GM21786 (cell line): ENCODE measurements around the gene DOCK3.
A peak's percentile ranks its signal among the peaks of the same experiment; 100 is the strongest.
"Not testable (repeated sequence)": the region's sequence is repeated elsewhere in the genome, so short reads cannot be mapped to it uniquely, and the experiment has no call there.

Experiments
- ATAC-seq: cut with Tn5 transposase; IDR thresholded peaks from one replicate; pipeline ENCODE4 v1.9.1; 2021; ENCODE audit not compliant: unreplicated experiment

Gene DOCK3

DNA sequence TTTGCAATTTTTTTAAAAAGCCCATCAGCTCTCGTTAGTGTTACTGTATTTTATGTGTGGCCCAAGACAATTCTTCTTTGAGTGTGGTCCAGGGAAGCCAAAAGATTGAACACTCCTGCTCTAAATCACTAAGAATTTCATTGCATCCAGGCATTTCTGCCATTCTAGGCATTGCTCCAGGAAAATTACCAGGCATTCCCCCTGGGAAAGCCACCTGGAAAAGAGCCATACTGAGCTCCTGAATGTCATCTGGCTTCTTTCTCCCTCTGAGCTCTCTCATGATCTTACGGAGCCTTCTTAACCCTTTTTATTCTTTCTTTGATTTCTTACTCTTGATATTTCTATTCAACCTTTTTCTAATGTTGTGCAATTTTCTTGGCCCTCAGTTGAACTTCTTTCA lies 202.2 kb downstream of the DOCK3 start:
- no peak for ATAC-seq

DNA sequence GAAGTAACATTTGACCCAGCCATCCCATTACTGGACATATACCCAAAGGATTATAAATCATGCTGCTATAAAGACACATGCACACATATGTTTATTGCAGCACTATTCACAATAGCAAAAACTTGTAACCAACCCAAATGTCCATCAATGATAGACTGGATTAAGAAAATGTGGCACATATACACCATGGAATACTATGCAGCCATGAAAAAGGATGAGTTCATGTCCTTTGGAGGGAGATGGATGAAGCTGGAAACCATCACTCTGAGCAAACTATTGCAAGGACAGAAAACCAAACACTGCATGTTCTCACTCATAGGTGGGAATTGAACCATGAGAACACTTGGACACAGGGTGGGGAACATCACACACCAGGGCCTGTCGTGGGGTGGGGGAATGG lies 208.0 kb downstream of the DOCK3 start:
- ATAC-seq, result not testable (repeated sequence)

DNA sequence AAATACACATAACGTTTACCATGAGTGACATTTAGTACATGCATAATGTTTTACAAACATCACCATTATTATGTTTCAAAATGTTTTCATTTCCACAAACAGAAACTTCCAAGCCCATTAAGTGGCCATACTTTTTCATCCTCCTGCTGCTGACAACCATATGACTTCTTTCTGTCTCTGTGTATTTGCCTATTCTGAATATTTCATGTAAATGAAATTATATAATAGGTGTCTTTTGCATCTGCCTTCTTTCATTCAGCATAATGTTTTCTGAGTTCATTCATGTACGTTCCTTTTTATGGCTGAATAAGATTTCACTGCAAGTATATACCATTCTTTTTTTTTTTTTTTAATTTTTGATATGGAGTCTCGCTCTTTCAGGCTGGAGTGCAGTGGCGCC lies 209.0 kb downstream of the DOCK3 start:
- no peak for ATAC-seq

GRCh38 chr3:50885070-50885850 lies 210.5 kb downstream of the DOCK3 start:
- ATAC-seq, result no peak

- ATAC-seq, result no peak
Observed at GRCh38 chr3:50890688-50891344, 216.1 kb downstream of the DOCK3 start.

GRCh38 chr3:50901097-50901496 lies 226.4 kb downstream of the DOCK3 start:
- not testable (repeated sequence) for ATAC-seq

- no peak for ATAC-seq
Observed at GRCh38 chr3:50912746-50913145, 238.0 kb downstream of the DOCK3 start.

- no peak for ATAC-seq
Observed at GRCh38 chr3:50913260-50913659, 238.5 kb downstream of the DOCK3 start.

GRCh38 chr3:50922071-50922470 lies 247.3 kb downstream of the DOCK3 start:
- not testable (repeated sequence) for ATAC-seq

DNA sequence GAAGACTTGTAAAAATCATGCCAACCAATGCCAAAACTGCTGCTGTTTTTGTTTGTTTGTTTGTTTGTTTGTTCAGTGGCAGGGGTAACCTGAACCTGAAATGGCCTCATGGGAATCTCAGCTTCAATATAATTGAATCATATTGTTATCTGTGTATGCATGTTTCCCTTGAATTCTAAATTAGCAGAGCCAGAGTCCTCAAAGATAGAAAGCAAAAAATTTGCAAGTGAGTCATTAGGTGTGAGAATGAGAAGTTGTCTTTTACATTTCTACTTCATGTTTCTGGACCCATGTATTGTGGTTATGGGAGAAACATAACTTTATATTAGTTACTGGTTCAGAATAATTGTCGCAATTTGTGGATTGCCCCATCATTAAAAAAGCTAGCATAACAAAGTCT lies 249.2 kb downstream of the DOCK3 start:
- ATAC-seq, result no peak

DNA sequence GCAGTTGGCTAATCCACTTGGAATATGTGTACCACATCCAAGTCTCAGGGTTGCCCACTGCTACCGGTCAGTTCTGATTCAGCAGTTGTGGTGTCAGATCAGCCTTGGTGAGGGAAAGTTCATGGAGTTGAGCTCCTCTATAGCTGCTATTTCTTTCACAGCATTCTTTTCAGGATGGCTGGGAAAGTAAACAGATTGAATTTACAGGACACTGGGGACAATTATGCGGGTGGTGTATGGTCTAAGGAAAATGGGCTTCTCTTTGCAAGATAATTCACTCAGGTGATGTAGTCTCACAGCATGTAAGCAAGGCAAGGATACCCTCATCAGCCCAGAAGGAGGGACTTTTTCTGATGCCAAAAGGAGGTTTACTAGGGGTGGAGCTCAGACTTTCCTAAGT lies 249.9 kb downstream of the DOCK3 start:
- ATAC-seq, result no peak

DNA sequence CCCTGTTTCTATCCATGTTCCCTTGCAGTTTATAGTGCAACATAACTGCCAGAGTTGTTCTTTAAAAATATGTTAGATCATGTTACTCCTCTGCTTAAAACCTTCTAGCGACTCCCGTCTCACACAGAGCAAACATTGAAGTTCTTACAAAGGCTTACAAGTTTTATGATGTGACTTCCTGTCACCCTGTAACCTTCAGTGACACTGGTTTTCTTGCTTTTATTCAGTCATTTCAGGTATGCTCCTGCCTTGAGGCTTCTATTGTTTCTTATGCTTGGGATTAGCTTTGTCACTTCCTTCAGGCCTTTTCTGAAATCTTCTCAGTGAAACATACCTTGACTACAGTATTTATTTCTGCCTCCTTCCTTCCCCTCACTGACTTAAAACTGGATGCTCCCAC lies 252.1 kb downstream of the DOCK3 start:
- ATAC-seq, result no peak

- ATAC-seq, result no peak
Observed at GRCh38 chr3:50930371-50931208, 255.9 kb downstream of the DOCK3 start.

GRCh38 chr3:50932918-50933317 lies 258.2 kb downstream of the DOCK3 start:
- ATAC-seq, result not testable (repeated sequence)

GRCh38 chr3:50936389-50936788 lies 261.7 kb downstream of the DOCK3 start:
- ATAC-seq, result no peak

DNA sequence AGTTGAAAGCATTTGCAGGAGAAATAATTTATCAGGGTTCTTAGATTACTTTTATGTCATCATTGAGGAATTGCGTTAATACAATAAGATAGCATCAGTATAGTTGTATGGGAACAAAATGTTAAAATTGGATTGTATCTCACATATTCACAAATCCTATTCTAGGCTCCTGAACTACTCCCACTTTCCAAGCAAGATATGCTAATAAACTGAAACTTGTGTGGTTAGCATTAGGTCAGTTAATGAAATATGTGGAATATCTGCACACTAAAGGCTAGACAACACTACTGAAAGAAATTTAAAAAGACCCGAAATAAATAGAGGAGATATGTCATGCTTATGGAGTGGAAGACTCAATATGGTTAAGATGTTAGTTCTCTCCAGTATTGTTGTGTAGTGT lies 272.7 kb downstream of the DOCK3 start:
- no peak for ATAC-seq

DNA sequence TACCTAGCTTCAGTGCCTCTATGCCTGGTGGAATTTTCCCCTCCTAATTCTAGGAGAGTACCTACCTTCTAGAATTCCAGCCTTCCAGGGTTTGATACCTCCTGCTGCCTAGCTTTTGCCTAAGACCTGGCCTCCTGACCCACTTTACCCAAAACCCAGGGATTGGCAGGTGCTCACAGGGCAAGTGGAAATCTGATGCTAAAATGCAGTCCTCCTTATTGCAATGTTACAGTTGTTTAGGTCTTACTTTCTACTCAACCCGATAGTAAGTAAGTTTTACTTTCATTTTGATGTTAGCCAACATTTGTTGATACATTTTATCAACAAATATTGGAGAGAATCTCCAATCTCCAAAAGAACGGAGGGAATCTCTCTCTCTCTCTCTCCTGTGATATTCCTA lies 275.9 kb downstream of the DOCK3 start:
- peak; percentile 56 for ATAC-seq

DNA sequence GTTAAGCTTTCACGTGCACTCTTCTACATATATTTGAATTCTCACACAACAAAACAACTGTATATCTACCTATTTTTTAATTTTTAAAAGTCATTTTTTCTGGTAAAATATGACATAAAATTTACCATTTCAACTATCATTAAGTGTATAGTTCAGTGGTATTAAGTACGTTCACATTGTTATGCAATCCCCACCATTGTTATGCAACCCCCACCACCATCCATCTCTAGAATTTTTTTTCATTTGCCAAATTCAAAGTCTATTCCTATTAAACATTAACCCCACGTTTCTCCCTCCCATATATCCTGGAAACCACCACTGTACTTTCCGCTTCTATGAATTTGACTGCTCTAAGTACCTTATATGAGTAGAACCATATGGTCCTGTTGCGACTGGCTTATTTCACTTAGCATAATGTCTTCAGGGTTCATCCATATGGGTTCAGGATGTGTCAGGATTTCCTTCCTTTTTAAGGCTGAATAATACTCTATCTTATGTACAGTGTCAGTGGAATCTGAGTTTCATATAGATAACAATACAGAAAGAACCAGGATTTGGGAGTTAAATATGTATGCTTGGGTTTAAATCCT lies 279.2 kb downstream of the DOCK3 start:
- no peak for ATAC-seq

DNA sequence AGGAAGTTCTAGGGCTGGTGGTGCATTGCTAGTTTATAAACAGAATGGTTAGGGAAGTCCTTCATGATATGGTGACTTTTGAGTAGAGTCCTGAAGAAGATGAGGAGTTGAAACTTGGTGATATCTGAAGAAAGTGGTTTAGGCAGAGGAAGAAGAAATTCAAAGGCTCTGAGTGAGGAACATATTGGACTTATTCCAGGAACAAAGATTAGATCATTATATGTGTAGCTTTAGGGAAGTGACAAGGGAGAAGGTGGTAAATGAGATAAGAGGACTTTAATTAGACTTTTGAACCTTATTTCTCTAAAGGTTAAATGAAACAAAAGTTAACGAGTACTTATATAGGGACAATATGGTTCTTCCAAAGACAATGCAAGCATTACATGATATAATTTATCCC lies 286.7 kb downstream of the DOCK3 start:
- ATAC-seq, result no peak

DNA sequence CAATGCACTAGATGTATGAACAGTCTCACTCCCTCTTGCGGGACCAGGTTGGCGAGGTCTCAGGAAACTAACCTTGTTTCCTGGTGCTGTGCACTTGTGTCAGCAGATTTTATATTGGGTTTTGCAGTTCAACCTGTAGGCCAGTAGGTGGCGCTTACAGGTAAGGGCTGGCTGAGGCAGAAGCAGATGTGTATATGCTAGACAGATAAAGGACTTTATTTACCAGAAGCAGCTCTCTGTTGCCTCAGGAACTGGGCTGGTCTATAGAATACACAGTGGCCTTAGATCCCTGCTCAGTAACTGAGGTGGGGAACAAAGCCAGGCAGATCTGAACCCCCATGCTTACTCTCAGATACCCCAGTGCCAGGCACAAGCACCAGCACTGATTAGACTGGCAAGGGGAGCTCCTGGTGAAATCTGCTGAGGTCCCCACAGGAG lies 296.8 kb downstream of the DOCK3 start:
- ATAC-seq, result no peak

DNA sequence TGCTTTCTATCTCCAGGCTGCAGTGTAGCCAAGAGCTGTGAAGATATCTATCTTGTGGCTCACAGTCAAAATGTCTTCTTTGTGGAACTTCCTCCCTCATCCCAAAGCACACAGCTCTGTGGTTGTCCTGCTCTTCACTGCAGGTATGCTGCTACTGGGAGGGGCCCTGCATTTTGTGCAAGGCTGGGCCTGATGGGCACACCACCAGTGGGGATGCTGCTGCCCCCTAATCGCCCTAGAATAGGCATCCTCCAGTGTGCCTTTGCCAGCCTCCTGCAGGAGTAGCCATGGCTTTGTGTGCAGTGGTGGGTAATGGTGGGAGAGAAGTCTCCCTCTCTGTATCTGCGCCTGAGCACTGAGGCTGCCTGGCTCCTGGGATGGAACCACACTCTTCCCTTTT lies 297.3 kb downstream of the DOCK3 start:
- ATAC-seq, result no peak
